ENCODE data around the gene FAM163B.

FAM163B gene

GRCh38 chr9:133579601-133580418 is 29.4 kb downstream of the FAM163B start:
- DNase-seq: no peak

GRCh38 chr9:133578524-133579441 is 30.4 kb downstream of the FAM163B start:
- DNase-seq: no peak

GRCh38 chr9:133577737-133578112 is 31.5 kb downstream of the FAM163B start:
- DNase-seq: no peak

- no peak for DNase-seq
Measured at GRCh38 chr9:133576875-133577736, 32.1 kb downstream of the FAM163B start.

- no peak for DNase-seq
Measured at GRCh38 chr9:133576031-133576874, 32.9 kb downstream of the FAM163B start.

- no peak for DNase-seq
Measured at GRCh38 chr9:133575186-133576030, 33.8 kb downstream of the FAM163B start.

- no peak for DNase-seq
Measured at GRCh38 chr9:133574771-133575170, 34.4 kb downstream of the FAM163B start.

GRCh38 chr9:133573791-133574515 is 35.2 kb downstream of the FAM163B start:
- no peak for DNase-seq

GRCh38 chr9:133572821-133573361 is 36.3 kb downstream of the FAM163B start:
- no peak for DNase-seq

- DNase-seq: no peak
Measured at GRCh38 chr9:133571896-133572595, 37.1 kb downstream of the FAM163B start.

- DNase-seq: no peak
Measured at GRCh38 chr9:133571391-133571890, 37.7 kb downstream of the FAM163B start.

- no peak for DNase-seq
Measured at GRCh38 chr9:133570691-133571080, 38.5 kb downstream of the FAM163B start.

GRCh38 chr9:133569891-133570690 is 39.1 kb downstream of the FAM163B start:
- no peak for DNase-seq

GRCh38 chr9:133569121-133569785 is 39.9 kb downstream of the FAM163B start:
- DNase-seq: no peak

- no peak for DNase-seq
Measured at GRCh38 chr9:133568186-133568585, 41.0 kb downstream of the FAM163B start.

GRCh38 chr9:133566817-133567216 is 42.4 kb downstream of the FAM163B start:
- DNase-seq: no peak

- DNase-seq: no peak
Measured at GRCh38 chr9:133566382-133566781, 42.8 kb downstream of the FAM163B start.
